Peyer's patch (tissue), 4 donors: ENCODE results near the gene LBX2. TPM values are rescaled to one million over a fixed set of nuclear protein-coding genes. Genes with fewer than 3 reads are reported as not detected.

Experiments used
- DNase-seq, 3 donors: peaks; one replicate each; pipeline ENCODE4 v3.0.0-alpha.2; 2017 to 2019
- H3K27ac ChIP-seq, 4 donors: fragments of 200-600 bp; sonication (generic); one replicate each; pipeline ENCODE4 v1.5.1; 2016 to 2019
- H3K27me3 ChIP-seq, 2 donors: fragments of 200-600 bp; sonication (generic); one replicate each; pipeline ENCODE4 v1.5.1; 2019
- H3K36me3 ChIP-seq, 3 donors: fragments of 200-600 bp; sonication (generic); one replicate each; pipeline ENCODE4 v1.5.1; 2016 to 2019
- H3K4me1 ChIP-seq, 4 donors: fragments of 200-600 bp; sonication (generic); one replicate each; pipeline ENCODE4 v1.5.1; 2016 to 2019
- H3K4me3 ChIP-seq, 4 donors: fragments of 200-600 bp; sonication (generic); 1 replicate in 3 of 4; 2 replicates in 1 of 4; pipeline ENCODE4 v1.5.1; 2016 to 2019; ENCODE audit warnings: mild to moderate bottlenecking in 1 of 4
- H3K9me3 ChIP-seq, 4 donors: fragments of 200-600 bp; sonication (generic); one replicate each; pipeline ENCODE4 v1.5.1; 2016 to 2019; ENCODE audit warnings: mild to moderate bottlenecking in 1 of 4
- CTCF ChIP-seq, 6 experiments: fragments of 450-650 bp in 4 of 6; fragments of 200-600 bp in 2 of 6; sonication (generic) in 1 of 6; IDR thresholded peaks; one replicate each; pipeline ENCODE4 v1.5.1; 2017 to 2019; ENCODE audit warnings: antibody characterized with exemption in 6 of 6, mild to moderate bottlenecking in 3 of 6, moderate library complexity in 1 of 6
- POLR2A ChIP-seq, 2 donors: fragments of 450-650 bp; IDR thresholded peaks; one replicate each; pipeline ENCODE4 v1.5.1; 2017; ENCODE audit warnings: antibody characterized with exemption in 2 of 2, mild to moderate bottlenecking in 2 of 2, moderate library complexity in 2 of 2
- total RNA-seq, 4 donors: library from RNA; depleted of rRNA; stranded (reverse); fragments of >200 nt; gene quantifications; one replicate each; pipeline ENCODE4 v1.1.0, GENCODE V29; 2016

Gene LBX2
- total RNA-seq, 4 donors from 2014 or later = 2.8 to 6.9 (median 6.8) TPM; not detected in 1

DNA sequence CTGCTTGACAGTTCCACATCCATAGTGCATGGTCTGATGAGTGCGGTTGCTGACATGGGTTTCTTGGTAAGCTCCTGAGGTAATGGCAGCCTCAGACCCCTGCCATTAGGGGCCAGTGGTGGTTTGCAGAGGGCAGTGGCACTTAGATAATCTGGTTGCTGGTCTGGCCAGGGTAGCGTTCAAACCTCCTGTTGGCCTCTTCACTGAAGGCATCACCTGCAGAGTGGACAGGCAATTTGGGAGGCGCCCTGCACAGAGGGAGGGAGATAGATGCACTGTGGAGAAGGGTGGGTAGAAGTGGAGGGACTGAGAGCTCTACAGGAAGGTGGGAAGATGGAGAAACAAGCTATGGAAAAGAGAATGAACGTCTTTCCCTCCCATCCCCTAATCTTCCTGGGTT is 34.1 kb upstream of the LBX2 start:
- DNase-seq = no peak
- Histone ChIP-seq H3K9me3 (no peaks in the 10 kb centered on the region), H3K4me3 (no peak overlapping the region), H3K27ac (no peak overlapping the region), H3K27me3 (no peaks in the 10 kb centered on the region), H3K4me1 (peaks cover 0 to 16% (median 9%) of the 10 kb centered on the region in 4 donors), H3K36me3 (peaks cover 0 to 11% (median 0%) of the 10 kb centered on the region in 3 donors)
- TF ChIP-seq POLR2A (IDR thresholded peaks at IDR 0.05) (no peak), CTCF (IDR thresholded peaks at IDR 0.05) (no peak)

DNA sequence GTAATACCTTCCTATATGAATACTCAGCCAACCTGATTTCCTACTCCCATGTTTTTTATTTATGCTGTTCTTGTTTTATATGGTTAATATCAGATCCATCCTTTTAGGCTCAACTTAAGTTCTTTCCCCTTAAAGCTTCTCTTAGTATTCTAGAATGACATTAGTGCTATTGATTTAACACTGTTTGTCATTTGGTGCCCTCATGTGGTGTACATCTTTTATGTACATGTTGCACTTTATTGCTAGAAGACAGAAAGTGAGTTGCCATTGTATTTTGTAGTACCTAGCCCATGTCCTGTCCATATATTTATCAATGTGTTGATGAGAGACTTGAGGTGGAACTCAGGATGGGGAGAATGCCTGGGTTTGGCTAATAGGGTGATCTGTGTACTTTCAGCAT is 32.8 kb upstream of the LBX2 start:
- Histone ChIP-seq H3K27ac (no peak overlapping the region), H3K4me1 (peaks cover 0 to 22% (median 11%) of the 10 kb centered on the region in 4 donors), H3K4me3 (no peak overlapping the region), H3K36me3 (peaks cover 0 to 20% (median 0%) of the 10 kb centered on the region in 3 donors), H3K9me3 (no peaks in the 10 kb centered on the region), H3K27me3 (no peaks in the 10 kb centered on the region)
- DNase-seq = no peak
- TF ChIP-seq POLR2A (IDR thresholded peaks at IDR 0.05) (no peak), CTCF (IDR thresholded peaks at IDR 0.05) (peak in 3 of 6 experiments; percentile 56 to 76 (median 60))

- H3K36me3 ChIP-seq = peaks cover 0 to 26% (median 0%) of the 10 kb centered on the region in 3 donors
- no peak overlapping the region for H3K27ac ChIP-seq
- no peaks in the 10 kb centered on the region for H3K27me3 ChIP-seq
- no peak for DNase-seq
- no peak overlapping the region for H3K4me3 ChIP-seq
- TF ChIP-seq CTCF (IDR thresholded peaks at IDR 0.05) (no peak), POLR2A (IDR thresholded peaks at IDR 0.05) (no peak)
- no peaks in the 10 kb centered on the region for H3K9me3 ChIP-seq
- H3K4me1 ChIP-seq = peaks cover 0 to 22% (median 11%) of the 10 kb centered on the region in 4 donors
Measured at GRCh38 chr2:74531666-74532065, 32.3 kb upstream of the LBX2 start.

DNA sequence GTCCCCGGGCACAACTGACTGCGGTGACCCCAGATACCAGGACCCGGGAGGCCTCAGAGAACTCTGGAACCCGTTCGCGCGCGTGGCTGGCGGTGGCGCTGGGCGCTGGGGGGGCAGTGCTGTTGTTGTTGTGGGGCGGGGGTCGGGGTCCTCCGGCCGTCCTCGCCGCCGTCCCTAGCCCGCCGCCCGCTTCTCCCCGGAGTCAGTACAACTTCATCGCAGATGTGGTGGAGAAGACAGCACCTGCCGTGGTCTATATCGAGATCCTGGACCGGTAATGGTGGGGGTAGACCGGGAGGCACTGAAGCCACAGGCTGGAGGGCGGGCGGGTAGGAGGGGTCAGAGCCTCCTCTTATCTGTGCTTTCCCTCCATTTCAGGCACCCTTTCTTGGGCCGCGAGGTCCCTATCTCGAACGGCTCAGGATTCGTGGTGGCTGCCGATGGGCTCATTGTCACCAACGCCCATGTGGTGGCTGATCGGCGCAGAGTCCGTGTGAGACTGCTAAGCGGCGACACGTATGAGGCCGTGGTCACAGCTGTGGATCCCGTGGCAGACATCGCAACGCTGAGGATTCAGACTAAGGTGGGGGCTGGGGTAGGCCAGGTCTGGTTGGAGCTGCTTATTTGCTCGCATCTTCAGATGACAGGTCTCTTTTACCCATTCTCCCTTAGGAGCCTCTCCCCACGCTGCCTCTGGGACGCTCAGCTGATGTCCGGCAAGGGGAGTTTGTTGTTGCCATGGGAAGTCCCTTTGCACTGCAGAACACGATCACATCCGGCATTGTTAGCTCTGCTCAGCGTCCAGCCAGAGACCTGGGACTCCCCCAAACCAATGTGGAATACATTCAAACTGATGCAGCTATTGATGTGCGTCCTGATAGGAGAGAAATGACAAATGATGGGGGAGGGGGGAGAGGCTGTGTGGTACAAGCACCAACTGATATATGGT is 31.1 kb upstream of the LBX2 start:
- H3K27me3 ChIP-seq = no peaks in the 10 kb centered on the region
- H3K9me3 ChIP-seq = no peaks in the 10 kb centered on the region
- no peak for TF ChIP-seq CTCF (IDR thresholded peaks at IDR 0.05)
- no peak for TF ChIP-seq POLR2A (IDR thresholded peaks at IDR 0.05)
- DNase-seq = peak; percentile 54 to 78 (median 70)
- peaks cover 0 to 22% (median 11%) of the 10 kb centered on the region in 4 donors for H3K4me1 ChIP-seq
- H3K27ac ChIP-seq = peak overlapping the region; percentile 77 to 94 (median 92)
- peak overlapping the region; percentile 58 to 92 (median 76) for H3K4me3 ChIP-seq
- peaks cover 0 to 30% (median 0%) of the 10 kb centered on the region in 3 donors for H3K36me3 ChIP-seq

- Histone ChIP-seq H3K4me3 (peak within 1 kb of the TSS; percentile 58 to 92 (median 76)), H3K36me3 (peaks cover 0 to 30% (median 0%) of the 10 kb centered on the region in 3 donors), H3K27me3 (no peaks in the 10 kb centered on the region), H3K9me3 (no peaks in the 10 kb centered on the region), H3K4me1 (peaks cover 0 to 22% (median 11%) of the 10 kb centered on the region in 4 donors), H3K27ac (peak within 1 kb of the TSS; percentile 77 to 94 (median 92))
- TF ChIP-seq POLR2A (IDR thresholded peaks at IDR 0.05) (peak; percentile 79 to 83), CTCF (IDR thresholded peaks at IDR 0.05) (peak in 1 of 6 experiments; percentile 1)
- peak; percentile 98 to 99 (median 98) for DNase-seq
Measured at GRCh38 chr2:74529357-74530238, 30.2 kb upstream of the LBX2 start, which contains the start of the genes AUP1 and HTRA2. TSS of gene AUP1 (minus strand) at chr2:74529706. CDS start at chr2:74529629, 77 bp downstream. TSS of gene HTRA2 (plus strand) at chr2:74529933. CDS start at chr2:74530007, 74 bp downstream.
